Astrocyte (in vitro differentiated cells and primary cell): ENCODE measurements around the gene MRGPRG.

Source experiments
- CTCF ChIP-seq: IDR thresholded peaks from 2 replicates; pipeline ENCODE4 v1.5.1; 2011; ENCODE audit warnings: low read depth, mild to moderate bottlenecking, inconsistent platforms, low read length, moderate library complexity; ENCODE audit not compliant: insufficient read depth
- EZH2 ChIP-seq: IDR thresholded peaks from 2 replicates; pipeline ENCODE4 v1.6.1; 2012; ENCODE audit warnings: mild to moderate bottlenecking, low read length, inconsistent platforms; ENCODE audit not compliant: insufficient read depth

DNA sequence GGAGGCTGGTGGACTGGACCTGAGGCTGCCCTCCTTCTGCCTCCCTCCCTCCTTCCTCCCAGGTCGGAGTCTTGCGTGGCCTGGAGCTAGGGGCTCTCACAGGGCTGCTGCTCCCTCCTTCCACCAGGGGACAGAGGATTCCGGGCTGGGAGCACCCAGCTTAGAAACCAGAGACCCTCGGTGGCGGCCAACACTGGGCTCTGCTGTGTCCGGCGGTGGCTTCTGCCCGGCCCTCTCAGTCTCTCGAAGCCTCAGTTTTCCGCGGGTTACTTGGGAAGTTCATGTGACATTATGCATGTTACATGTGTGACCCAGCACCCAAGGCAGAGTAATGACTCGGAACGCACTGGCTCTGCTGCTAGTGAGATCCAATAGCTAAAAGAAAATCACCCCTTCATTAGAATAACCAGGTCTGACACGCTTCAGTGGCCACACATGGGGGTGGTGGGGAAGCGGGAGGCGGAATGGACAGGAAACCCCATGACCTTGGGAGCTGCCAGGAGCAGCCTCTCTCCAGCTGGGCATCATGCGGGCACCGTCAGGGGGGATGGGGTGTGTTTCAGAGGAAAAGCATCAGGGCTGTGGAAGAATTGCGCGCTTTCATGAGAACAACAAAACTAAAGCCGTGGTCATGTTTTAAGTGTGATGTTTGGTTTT is 5.9 kb upstream of the MRGPRG start:
- TF ChIP-seq CTCF (no peak), EZH2 (no peak)
